WTC11 (cell line): ENCODE data around the gene HOXD10.

Source experiments
- ATF1 ChIP-seq: sonication (generic); formaldehyde crosslinking; IDR thresholded peaks from 2 replicates; pipeline ENCODE4 v1.8.1; 2023; ENCODE audit warnings: mild to moderate bottlenecking, moderate library complexity, missing genetic modification reagents
- CTCF ChIP-seq: fragments of 200-600 bp; IDR thresholded peaks from 2 replicates; pipeline ENCODE4 v1.8.0; 2022; ENCODE audit warnings: antibody characterized with exemption
- E2F4 ChIP-seq: sonication (generic); formaldehyde crosslinking; IDR thresholded peaks from 2 replicates; pipeline ENCODE4 v1.8.1; 2022; ENCODE audit warnings: low read depth, mild to moderate bottlenecking, moderate library complexity, missing genetic modification reagents, borderline replicate concordance
- E2F5 ChIP-seq: sonication (generic); formaldehyde crosslinking; IDR thresholded peaks from 2 replicates; pipeline ENCODE4 v1.8.1; 2022; ENCODE audit warnings: mild to moderate bottlenecking, moderate library complexity, missing genetic modification reagents
- GTF2I ChIP-seq: fragments of 250-450 bp; sonication (Bioruptor Pico); conservative IDR thresholded peaks from 2 replicates; pipeline ENCODE4 v1.4.0; 2021; ENCODE audit warnings: mild to moderate bottlenecking
- IRF2 ChIP-seq: sonication (generic); formaldehyde crosslinking; IDR thresholded peaks from 2 replicates; pipeline ENCODE4 v1.8.0; 2022; ENCODE audit warnings: low read depth, missing genetic modification reagents, borderline replicate concordance
- NR3C1 ChIP-seq: sonication (generic); formaldehyde crosslinking; conservative IDR thresholded peaks from 2 replicates; pipeline ENCODE4 v1.8.1; 2023; ENCODE audit warnings: low read depth, mild to moderate bottlenecking, missing genetic modification reagents
- ZNF416 ChIP-seq: fragments of 250-450 bp; sonication (Bioruptor Pico); IDR thresholded peaks from 2 replicates; pipeline ENCODE4 v1.9.0; 2021; ENCODE audit warnings: mild to moderate bottlenecking, inconsistent platforms

GRCh38 chr2:176081837-176082524, 34.6 kb upstream of the HOXD10 start:
- TF ChIP-seq CTCF (no peak), E2F4 (CRISPR knock-in tag) (no peak), IRF2 (CRISPR knock-in tag) (no peak), E2F5 (no peak), NR3C1 (CRISPR knock-in tag) (no peak), ZNF416 (CRISPR knock-in tag) (no peak), ATF1 (CRISPR knock-in tag) (no peak), GTF2I (CRISPR knock-in tag) (no peak)
